Loucy (cell line): ENCODE data around the gene KCNMA1.

ENCODE experiments used
- CTCF ChIP-seq: fragments of 200-600 bp; sonication (generic); conservative IDR thresholded peaks from 2 replicates; pipeline ENCODE4 v1.5.1; 2014; ENCODE audit warnings: mild to moderate bottlenecking, antibody characterized with exemption, low read length
- EZH2phosphoT487 ChIP-seq: fragments of 200-600 bp; IDR thresholded peaks from 2 replicates; pipeline ENCODE4 v1.6.1; 2018; ENCODE audit warnings: antibody characterized with exemption, mild to moderate bottlenecking, moderate library complexity, borderline replicate concordance

GRCh38 chr10:77159538-77160110 is 478.0 kb downstream of the KCNMA1 start:
- TF ChIP-seq CTCF (no peak), EZH2phosphoT487 (no peak)
